Cardiac fibroblast (primary cell): ENCODE data around the gene KAZN.
A peak's percentile ranks its signal among the peaks of the same experiment; 100 is the strongest.

Experiments used
- DNase-seq, 2 donors: peaks; one replicate each; pipeline versions ENCODE4 v3.0.0 to v3.0.0-alpha.2; 2010; ENCODE audit warnings: low read depth in 2 of 2
- H3K4me3 ChIP-seq, 2 donors: replicated peaks in 1 of 2; 1 replicate in 1 of 2; 2 replicates in 1 of 2; pipeline ENCODE4 v1.5.1; 2011; ENCODE audit warnings: low read depth in 2 of 2, low read length in 2 of 2, mild to moderate bottlenecking in 2 of 2, moderate library complexity in 1 of 2
- CTCF ChIP-seq: IDR thresholded peaks from one replicate; pipeline ENCODE4 v1.5.1; 2011; ENCODE audit warnings: low read depth, mild to moderate bottlenecking, low read length, inconsistent platforms

The KAZN gene

GRCh38 chr1:15151871-15152270, 553.4 kb downstream of the KAZN start:
- no peak for DNase-seq
- no peak for TF ChIP-seq CTCF
- H3K4me3 ChIP-seq = no peak overlapping the region

- peak; percentile 89 to 93 for DNase-seq
- H3K4me3 ChIP-seq = peak overlapping the region; percentile 62 to 66
- TF ChIP-seq CTCF = peak; percentile 74
Observed at GRCh38 chr1:15152318-15153183, 554.1 kb downstream of the KAZN start.

- DNase-seq = peak; percentile 40 to 59
- no peak for TF ChIP-seq CTCF
- peak within 1 kb of the TSS; percentile 62 to 66 for H3K4me3 ChIP-seq
Observed at GRCh38 chr1:15153184-15153841, 554.8 kb downstream of the KAZN start, which contains the start of gene TMEM51. Gene TMEM51, plus strand, starts transcription at chr1:15153747. Its CDS starts 61,341 bp downstream, at chr1:15215088.

- H3K4me3 ChIP-seq = peak overlapping the region; percentile 62 to 66
- DNase-seq = peak; percentile 57 to 68
- TF ChIP-seq CTCF = peak; percentile 72
Observed at GRCh38 chr1:15153842-15154479, 555.5 kb downstream of the KAZN start.

GRCh38 chr1:15154480-15155036, 556.1 kb downstream of the KAZN start:
- peak overlapping the region; percentile 62 to 66 for H3K4me3 ChIP-seq
- DNase-seq = no peak
- TF ChIP-seq CTCF = no peak

GRCh38 chr1:15155191-15155590, 556.7 kb downstream of the KAZN start:
- no peak for DNase-seq
- H3K4me3 ChIP-seq = peak overlapping the region in 1 of 2 donors; percentile 66
- TF ChIP-seq CTCF = no peak
